Cardiac fibroblast (primary cell): ENCODE measurements around the gene ISCU.

Experiments
- DNase-seq, 2 donors: peaks; one replicate each; pipeline versions ENCODE4 v3.0.0 to v3.0.0-alpha.2; 2010; ENCODE audit warnings: low read depth in 2 of 2
- H3K4me3 ChIP-seq, 2 donors: replicated peaks in 1 of 2; 1 replicate in 1 of 2; 2 replicates in 1 of 2; pipeline ENCODE4 v1.5.1; 2011; ENCODE audit warnings: low read depth in 2 of 2, low read length in 2 of 2, mild to moderate bottlenecking in 2 of 2, moderate library complexity in 1 of 2
- TF ChIP-seq, protein P1 (sequence below): IDR thresholded peaks from one replicate; pipeline ENCODE4 v1.5.1; 2011; ENCODE audit warnings: low read depth, mild to moderate bottlenecking, low read length, inconsistent platforms

ISCU gene

DNA sequence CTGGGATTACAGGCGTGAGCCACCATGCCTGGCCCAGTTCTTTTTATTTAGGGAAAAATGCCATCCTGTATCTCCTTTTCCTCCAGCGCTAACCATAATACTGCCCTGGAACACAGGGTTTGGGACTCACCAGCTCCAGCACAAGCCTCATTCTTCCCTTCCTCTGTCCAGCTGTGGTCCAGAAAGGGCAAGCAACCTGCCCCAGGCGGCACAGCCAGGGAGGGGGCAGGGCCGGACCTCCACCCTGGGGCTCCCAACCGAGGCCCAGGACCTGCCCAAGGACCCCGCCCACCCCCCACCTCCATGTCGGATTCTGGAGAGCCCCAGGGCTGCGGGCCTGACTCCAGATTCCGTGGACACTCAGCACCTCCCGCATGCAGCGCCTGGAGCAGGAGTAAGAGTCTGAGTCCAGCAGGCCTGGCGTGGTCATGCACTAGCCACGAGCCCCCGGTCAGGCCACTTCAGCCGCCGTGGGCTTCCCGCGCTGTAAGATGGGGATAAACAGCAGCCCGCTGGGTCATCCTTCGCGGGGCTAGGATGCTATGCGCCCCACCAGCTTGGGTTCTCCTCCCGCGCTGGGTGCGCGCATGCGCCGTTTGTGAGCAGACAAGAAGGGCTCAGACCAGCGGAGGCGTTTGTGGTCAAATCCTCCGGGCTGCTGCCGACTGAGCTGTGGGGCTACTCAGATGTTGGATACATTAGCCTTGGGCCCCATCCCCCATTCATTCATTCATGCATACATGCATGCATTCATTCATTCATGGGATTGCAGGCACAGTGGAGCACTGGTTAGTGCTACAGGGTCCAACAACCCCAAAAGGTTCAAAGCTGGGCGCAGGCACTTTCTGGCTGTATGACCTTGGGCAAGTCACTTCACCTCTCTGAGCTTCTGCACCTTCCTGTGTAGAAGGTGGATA, 19.2 kb downstream of the ISCU start:
- H3K4me3 ChIP-seq: no peak overlapping the region
- DNase-seq: no peak
- TF ChIP-seq, protein P1, sequence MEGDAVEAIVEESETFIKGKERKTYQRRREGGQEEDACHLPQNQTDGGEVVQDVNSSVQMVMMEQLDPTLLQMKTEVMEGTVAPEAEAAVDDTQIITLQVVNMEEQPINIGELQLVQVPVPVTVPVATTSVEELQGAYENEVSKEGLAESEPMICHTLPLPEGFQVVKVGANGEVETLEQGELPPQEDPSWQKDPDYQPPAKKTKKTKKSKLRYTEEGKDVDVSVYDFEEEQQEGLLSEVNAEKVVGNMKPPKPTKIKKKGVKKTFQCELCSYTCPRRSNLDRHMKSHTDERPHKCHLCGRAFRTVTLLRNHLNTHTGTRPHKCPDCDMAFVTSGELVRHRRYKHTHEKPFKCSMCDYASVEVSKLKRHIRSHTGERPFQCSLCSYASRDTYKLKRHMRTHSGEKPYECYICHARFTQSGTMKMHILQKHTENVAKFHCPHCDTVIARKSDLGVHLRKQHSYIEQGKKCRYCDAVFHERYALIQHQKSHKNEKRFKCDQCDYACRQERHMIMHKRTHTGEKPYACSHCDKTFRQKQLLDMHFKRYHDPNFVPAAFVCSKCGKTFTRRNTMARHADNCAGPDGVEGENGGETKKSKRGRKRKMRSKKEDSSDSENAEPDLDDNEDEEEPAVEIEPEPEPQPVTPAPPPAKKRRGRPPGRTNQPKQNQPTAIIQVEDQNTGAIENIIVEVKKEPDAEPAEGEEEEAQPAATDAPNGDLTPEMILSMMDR: no peak

DNA sequence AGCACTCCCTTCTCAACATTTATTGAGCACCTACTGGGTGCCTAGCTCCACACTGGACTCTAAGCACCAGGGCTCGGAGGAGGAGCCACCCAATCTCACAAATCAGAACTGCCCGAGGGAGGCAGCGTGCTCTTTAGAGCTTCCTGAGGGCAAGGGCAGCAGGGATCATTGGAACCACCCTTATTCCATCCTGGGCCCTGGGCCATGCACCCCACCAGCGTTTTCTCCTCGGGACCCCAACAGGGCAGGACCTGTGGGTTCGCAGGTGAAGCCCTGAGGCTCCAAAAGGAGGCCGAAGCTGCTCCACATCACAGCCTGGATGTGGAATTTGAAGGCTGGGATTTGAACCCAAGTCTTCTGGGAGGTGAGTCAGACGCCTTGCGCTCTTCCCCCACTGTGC, 20.1 kb downstream of the ISCU start:
- no peak for DNase-seq
- TF ChIP-seq, protein P1: no peak
- no peak overlapping the region for H3K4me3 ChIP-seq

DNA sequence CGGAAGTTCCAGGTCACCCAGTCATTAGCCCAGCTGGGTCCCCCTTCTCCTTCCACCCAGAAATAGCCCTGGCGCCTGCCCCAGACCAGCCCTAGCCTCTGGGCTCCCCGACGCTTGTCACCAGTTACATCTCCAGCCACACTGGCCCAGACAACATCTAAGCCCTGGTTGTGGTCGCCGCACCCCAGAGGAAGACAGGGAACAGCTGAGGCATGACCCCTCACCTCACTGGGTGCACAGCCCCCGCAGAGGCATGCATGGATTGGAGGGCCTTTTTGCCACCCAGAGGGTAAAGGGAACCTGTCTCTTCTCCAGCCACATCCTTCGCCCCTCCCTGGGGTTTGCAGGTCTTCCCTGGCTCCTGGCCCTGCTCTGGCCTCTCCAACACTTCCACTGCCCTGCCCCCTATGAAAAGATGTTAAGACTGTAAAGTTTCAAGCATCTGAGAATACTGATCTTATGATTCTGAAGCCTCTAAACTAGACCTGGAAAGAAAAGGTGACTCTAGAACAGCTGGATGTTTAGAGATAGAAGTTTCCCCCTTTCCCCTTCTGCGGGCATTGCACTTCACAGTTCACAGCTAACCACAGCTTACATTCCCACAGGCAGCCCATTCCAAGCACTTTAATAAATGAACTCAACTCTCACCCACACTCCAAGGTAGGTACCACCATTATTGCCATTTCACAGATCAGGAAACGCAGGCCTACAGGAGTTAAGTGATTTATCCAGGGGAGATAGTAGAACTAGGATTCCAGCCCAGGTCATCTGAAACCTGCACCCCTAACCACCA, 20.8 kb downstream of the ISCU start:
- DNase-seq: no peak
- H3K4me3 ChIP-seq: no peak overlapping the region
- TF ChIP-seq, protein P1: no peak

DNA sequence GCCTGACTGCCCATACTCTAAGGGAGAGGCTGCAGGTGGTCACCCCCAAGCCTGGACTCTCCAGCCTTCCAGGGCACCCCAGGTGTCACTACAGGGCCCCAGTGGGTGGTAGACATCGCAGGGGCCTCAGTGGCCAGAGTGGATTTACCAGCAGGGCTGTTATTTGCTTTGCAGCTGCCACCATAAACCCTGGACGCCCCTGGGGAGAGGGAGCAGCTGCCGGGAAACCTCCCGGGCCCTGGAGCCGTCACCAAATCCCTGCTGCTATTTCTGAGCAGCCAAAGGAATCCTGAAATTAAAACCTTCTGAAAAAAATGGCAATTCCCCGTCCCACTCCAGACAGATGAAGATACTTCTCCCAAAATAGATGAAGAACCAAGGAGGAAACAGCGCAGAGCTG, 21.6 kb downstream of the ISCU start:
- H3K4me3 ChIP-seq: no peak overlapping the region
- TF ChIP-seq, protein P1: no peak
- DNase-seq: no peak

DNA sequence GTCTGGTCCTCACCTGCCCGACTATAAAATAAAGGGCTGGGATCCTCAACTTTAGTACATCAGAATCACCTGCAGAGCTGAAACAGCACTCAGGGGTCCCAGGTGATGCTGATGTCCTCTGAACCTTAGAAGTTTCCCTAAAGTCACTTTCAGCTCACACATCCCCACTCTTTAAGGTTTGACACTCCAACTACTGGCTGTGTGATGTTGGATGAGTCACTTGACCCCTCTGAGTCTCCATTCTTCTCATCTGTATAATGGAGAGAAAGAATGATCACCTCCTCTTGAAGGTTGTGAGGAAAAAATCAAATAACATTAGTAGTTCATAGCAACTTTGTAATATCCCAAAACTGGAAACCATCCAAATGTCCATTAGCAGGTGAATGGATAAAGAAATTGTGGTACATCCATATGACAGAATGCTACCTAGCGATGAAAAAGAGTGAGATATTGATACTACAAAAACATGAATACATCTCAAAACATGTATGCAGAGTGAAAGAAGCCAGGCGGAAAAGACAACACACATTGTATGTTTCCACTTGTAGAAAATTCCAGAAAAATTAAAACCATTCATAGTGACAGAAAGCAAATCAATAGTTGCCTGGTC, 22.2 kb downstream of the ISCU start:
- no peak overlapping the region for H3K4me3 ChIP-seq
- TF ChIP-seq, protein P1: no peak
- DNase-seq: no peak

DNA sequence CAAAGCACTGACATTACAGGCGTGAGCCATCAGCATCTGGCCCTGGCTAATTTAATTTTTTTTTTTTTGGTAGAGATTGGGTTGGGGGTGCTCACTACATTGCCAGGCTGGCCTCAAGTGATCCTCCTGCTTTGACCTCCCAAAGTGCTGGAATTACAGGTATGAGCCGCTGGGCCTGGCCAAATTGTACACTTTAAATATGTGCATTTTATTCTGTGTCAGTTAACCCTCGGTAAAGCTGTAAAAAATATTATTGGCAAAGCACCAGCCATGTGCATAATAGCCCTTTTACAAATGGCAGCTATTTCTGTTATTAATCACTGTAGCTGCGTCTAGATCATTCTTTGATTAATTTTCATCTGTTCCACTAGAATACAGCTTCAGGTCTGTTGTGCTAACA, 23.5 kb downstream of the ISCU start:
- H3K4me3 ChIP-seq: no peak overlapping the region
- TF ChIP-seq, protein P1: no peak
- no peak for DNase-seq
